Measurements from ENCODE around the gene PRLR. TPM values are rescaled to one million over a fixed set of nuclear protein-coding genes. Genes with fewer than 3 reads are reported as not detected.

PRLR gene
- total and polyA plus RNA-seq, 2 of the 13 experiments (the other 11 are each of a cell fraction or from before 2014, with no cell fraction given) = 12.2 to 13.3 TPM

- DNase-seq (ENCODE audit: low spot score) = no peak
- Histone ChIP-seq H3K4me2 (ENCODE audit: low read depth, low read length) (no peak overlapping the region), H3K27me3 (ENCODE audit: control insufficient read depth in 1 of 2, insufficient read depth in 2 of 2, low read length in 2 of 2) (no peaks in the 10 kb centered on the region), H3K4me1 (ENCODE audit: insufficient read depth, low read length) (peaks cover 19% of the 10 kb centered on the region), H3K9me3 (ENCODE audit: low read length) (no peaks in the 10 kb centered on the region), H3K4me3 (replicated peaks in 1 of 3; ENCODE audit: insufficient read depth in 1 of 3, low read depth in 2 of 3, low read length in 3 of 3) (no peak overlapping the region), H3K36me3 (replicated peaks in 1 of 2; ENCODE audit: control insufficient read depth in 1 of 2, insufficient read depth in 2 of 2, low read length in 2 of 2) (no peaks in the 10 kb centered on the region), H2AFZ (ENCODE audit: low read length) (no peak overlapping the region), H3K9ac (ENCODE audit: insufficient read depth, low read depth, low read length) (no peak overlapping the region), H3K27ac (ENCODE audit: extremely low read length, insufficient read depth, low read length) (no peak overlapping the region), H4K20me1 (ENCODE audit: insufficient read depth, low read length) (no peaks in the 10 kb centered on the region), H3K79me2 (ENCODE audit: insufficient read depth, low read length) (no peaks in the 10 kb centered on the region)
- TF ChIP-seq KMT2B (CRISPR knock-in tag; IDR thresholded peaks at IDR 0.05) = no peak
- no peak for TF ChIP-seq ZNF124 (CRISPR knock-in tag; IDR thresholded peaks at IDR 0.05)
- peak; percentile 95 to 97 for TF ChIP-seq MAFK (conservative IDR thresholded peaks at IDR 0.05 in 1 of 2, IDR thresholded peaks at IDR 0.05 in 1 of 2; ENCODE audit: low read length in 2 of 2)
- no peak for TF ChIP-seq NBN (conservative IDR thresholded peaks at IDR 0.05)
- TF ChIP-seq KAT8 (CRISPR knock-in tag; IDR thresholded peaks at IDR 0.05) = no peak
- no peak for TF ChIP-seq ZNF510 (CRISPR knock-in tag; IDR thresholded peaks at IDR 0.05; ENCODE audit: low read depth)
- no peak for TF ChIP-seq YEATS2 (CRISPR knock-in tag; IDR thresholded peaks at IDR 0.05; ENCODE audit: borderline replicate concordance)
- TF ChIP-seq ZNF446 (CRISPR knock-in tag; IDR thresholded peaks at IDR 0.05) = no peak
- TF ChIP-seq, protein P1, sequence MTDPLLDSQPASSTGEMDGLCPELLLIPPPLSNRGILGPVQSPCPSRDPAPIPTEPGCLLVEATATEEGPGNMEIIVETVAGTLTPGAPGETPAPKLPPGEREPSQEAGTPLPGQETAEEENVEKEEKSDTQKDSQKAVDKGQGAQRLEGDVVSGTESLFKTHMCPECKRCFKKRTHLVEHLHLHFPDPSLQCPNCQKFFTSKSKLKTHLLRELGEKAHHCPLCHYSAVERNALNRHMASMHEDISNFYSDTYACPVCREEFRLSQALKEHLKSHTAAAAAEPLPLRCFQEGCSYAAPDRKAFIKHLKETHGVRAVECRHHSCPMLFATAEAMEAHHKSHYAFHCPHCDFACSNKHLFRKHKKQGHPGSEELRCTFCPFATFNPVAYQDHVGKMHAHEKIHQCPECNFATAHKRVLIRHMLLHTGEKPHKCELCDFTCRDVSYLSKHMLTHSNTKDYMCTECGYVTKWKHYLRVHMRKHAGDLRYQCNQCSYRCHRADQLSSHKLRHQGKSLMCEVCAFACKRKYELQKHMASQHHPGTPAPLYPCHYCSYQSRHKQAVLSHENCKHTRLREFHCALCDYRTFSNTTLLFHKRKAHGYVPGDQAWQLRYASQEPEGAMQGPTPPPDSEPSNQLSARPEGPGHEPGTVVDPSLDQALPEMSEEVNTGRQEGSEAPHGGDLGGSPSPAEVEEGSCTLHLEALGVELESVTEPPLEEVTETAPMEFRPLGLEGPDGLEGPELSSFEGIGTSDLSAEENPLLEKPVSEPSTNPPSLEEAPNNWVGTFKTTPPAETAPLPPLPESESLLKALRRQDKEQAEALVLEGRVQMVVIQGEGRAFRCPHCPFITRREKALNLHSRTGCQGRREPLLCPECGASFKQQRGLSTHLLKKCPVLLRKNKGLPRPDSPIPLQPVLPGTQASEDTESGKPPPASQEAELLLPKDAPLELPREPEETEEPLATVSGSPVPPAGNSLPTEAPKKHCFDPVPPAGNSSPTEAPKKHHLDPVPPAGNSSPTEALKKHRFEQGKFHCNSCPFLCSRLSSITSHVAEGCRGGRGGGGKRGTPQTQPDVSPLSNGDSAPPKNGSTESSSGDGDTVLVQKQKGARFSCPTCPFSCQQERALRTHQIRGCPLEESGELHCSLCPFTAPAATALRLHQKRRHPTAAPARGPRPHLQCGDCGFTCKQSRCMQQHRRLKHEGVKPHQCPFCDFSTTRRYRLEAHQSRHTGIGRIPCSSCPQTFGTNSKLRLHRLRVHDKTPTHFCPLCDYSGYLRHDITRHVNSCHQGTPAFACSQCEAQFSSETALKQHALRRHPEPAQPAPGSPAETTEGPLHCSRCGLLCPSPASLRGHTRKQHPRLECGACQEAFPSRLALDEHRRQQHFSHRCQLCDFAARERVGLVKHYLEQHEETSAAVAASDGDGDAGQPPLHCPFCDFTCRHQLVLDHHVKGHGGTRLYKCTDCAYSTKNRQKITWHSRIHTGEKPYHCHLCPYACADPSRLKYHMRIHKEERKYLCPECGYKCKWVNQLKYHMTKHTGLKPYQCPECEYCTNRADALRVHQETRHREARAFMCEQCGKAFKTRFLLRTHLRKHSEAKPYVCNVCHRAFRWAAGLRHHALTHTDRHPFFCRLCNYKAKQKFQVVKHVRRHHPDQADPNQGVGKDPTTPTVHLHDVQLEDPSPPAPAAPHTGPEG (CRISPR knock-in tag; IDR thresholded peaks at IDR 0.05) = no peak
- TF ChIP-seq AGO1 (IDR thresholded peaks at IDR 0.05; ENCODE audit: low read depth, low read length, poor library complexity, severe bottlenecking) = no peak
- peak; percentile 95 for TF ChIP-seq MAFF (IDR thresholded peaks at IDR 0.05; ENCODE audit: low read depth, low read length)
- no peak for TF ChIP-seq ZNF296 (CRISPR knock-in tag; conservative IDR thresholded peaks at IDR 0.05)
- TF ChIP-seq MTF1 (CRISPR knock-in tag; IDR thresholded peaks at IDR 0.05) = no peak
- TF ChIP-seq, protein P2, sequence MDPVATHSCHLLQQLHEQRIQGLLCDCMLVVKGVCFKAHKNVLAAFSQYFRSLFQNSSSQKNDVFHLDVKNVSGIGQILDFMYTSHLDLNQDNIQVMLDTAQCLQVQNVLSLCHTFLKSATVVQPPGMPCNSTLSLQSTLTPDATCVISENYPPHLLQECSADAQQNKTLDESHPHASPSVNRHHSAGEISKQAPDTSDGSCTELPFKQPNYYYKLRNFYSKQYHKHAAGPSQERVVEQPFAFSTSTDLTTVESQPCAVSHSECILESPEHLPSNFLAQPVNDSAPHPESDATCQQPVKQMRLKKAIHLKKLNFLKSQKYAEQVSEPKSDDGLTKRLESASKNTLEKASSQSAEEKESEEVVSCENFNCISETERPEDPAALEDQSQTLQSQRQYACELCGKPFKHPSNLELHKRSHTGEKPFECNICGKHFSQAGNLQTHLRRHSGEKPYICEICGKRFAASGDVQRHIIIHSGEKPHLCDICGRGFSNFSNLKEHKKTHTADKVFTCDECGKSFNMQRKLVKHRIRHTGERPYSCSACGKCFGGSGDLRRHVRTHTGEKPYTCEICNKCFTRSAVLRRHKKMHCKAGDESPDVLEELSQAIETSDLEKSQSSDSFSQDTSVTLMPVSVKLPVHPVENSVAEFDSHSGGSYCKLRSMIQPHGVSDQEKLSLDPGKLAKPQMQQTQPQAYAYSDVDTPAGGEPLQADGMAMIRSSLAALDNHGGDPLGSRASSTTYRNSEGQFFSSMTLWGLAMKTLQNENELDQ (CRISPR knock-in tag; IDR thresholded peaks at IDR 0.05; ENCODE audit: borderline replicate concordance) = no peak
- no peak for TF ChIP-seq ZNF563 (CRISPR knock-in tag; IDR thresholded peaks at IDR 0.05)
- TF ChIP-seq, protein P3, sequence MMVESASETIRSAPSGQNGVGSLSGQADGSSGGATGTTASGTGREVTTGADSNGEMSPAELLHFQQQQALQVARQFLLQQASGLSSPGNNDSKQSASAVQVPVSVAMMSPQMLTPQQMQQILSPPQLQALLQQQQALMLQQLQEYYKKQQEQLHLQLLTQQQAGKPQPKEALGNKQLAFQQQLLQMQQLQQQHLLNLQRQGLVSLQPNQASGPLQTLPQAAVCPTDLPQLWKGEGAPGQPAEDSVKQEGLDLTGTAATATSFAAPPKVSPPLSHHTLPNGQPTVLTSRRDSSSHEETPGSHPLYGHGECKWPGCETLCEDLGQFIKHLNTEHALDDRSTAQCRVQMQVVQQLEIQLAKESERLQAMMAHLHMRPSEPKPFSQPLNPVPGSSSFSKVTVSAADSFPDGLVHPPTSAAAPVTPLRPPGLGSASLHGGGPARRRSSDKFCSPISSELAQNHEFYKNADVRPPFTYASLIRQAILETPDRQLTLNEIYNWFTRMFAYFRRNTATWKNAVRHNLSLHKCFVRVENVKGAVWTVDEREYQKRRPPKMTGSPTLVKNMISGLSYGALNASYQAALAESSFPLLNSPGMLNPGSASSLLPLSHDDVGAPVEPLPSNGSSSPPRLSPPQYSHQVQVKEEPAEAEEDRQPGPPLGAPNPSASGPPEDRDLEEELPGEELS (CRISPR knock-in tag; IDR thresholded peaks at IDR 0.05) = no peak
- no peak for TF ChIP-seq ZNF546 (CRISPR knock-in tag; conservative IDR thresholded peaks at IDR 0.05)
- ChIA-PET CTCF (ENCODE audit: low intra/inter-chr PET ratio, low total read pairs) (no interaction called here), POLR2A (no interaction called here)
- no TSS peak for BruUV-seq (replicated peaks)
- in situ Hi-C loops (cut with HindIII; ENCODE audit: extremely low pct_ligation_motif_present, low pct_unique_long_range_greater_than_20kb) (loop anchor here (10.0 kb wide), 1 partner anchor 498 kb away; no protein-coding TSS in a partner anchor), intact Hi-C loops (cut with micrococcal nuclease; ENCODE audit: unreplicated experiment) (no loop called here)
- 100% methylated on average over 1 of the region's 1 CpG for WGBS (ENCODE audit: low lambda C conversion rate)
- no peak for ATAC-seq
- no peak for FAIRE-seq
Measured at GRCh38 chr5:35096932-35097331, 133.4 kb downstream of the PRLR start.
